HTR-8/SVneo (cell line): ENCODE results near the gene TCF4.

ENCODE experiments used
- DNase-seq: peaks from one replicate; pipeline ENCODE4 v3.0.0; 2011; ENCODE audit warnings: low spot score, mixed read lengths; ENCODE audit not compliant: insufficient read length
- FAIRE-seq: peaks from 2 replicates; lab custom pipeline; 2011; peaks lifted over from hg19 to GRCh38; lab: Jason Lieb, UNC

Gene TCF4

DNA sequence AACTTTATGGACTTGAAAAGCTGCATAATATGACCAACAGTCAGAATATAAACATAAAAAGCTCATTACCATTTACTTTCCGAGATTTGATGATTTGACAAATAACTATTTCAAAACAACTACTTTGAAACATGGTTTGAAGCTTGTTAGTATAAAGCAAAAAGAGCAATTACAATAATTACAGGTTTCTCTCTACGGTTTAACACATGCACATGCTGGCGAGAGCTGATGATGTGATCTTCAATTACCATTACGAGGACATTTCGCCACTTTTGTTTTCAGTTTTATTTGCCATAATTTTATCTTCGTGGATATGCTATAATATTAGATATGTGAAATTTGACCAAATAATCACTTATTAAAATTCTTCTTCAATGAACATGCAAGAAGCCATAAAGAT is 270.1 kb downstream of the TCF4 start:
- FAIRE-seq (no peak), DNase-seq (no peak)

DNA sequence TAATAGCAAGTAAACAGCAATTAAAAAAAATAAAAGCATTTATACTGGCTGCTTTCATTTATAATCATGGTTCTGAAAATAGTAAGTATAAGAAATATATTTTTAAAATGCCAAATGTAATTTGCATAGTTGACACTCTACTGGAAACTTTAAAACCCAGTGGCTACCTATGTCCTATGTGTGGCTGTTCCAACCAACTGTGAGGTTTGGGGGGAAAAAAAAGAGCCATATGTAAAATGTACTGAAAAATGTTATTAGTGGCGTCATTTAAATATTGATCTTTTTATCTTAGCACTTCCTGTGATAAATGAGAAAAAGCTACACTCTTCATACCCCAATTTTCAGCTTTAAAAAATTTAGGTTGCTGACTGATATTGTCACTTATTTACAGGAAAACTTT is 270.7 kb downstream of the TCF4 start:
- no peak for DNase-seq
- FAIRE-seq, result no peak

DNA sequence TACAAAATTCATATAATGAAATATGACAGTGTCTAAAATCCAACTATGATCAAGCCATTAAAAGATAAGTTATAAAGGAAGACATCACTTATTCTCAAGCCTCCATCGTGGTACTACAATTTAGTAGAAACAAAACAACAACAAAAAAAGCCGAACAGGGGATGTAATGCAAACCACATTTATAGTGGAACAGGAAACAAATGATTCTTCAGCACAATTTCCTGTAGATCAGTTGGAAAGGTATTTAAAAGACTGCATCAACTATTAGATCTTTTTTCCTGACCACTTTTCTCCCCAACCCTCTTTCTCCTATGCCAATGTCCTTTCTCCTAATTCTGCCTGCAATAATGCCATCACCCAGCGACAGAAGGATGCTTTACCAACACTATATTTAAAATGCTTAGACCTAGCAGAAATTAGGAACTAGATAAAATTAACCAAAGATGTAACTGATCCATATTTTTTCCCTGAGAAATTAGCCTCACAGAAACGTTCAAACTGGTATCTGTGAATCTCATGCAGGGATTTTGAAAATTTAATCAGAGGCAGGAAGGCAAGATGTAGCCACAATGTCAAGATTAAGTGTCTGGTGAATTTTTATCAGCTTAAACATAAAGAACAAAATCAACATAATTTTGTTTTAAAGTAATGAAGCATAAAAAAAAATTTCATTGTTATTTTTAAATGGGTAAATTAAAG is 271.4 kb downstream of the TCF4 start:
- DNase-seq (no peak), FAIRE-seq (no peak)

DNA sequence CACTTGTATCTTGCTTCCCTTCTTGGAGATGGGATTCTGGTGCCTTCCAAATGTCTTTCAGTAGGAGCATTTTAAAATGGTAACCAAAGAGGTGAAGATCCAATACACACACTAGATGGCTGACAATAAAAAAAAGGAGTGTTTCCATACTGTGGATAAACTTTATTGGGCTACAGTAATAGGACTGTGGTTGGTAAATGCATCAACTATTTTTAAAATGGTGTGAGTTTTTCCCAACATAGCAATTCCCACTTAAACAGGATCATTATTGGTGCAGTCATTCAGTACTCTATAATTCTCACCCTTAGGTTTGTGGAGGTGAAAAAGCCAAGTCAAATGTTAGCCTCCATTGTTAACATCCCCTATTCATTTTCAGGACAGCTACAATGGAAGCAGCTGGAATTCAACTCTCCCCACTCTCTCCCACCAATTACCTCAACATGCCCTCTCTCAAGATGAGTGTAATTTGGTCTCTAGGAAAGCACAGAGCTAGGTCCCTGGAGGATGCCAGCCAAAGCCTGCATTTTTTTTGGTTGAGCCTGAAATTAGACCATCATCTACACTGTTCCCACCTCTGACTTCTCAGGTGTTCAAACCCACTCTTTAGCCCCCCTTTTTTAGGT is 273.3 kb downstream of the TCF4 start:
- FAIRE-seq (no peak), DNase-seq (no peak)

DNA sequence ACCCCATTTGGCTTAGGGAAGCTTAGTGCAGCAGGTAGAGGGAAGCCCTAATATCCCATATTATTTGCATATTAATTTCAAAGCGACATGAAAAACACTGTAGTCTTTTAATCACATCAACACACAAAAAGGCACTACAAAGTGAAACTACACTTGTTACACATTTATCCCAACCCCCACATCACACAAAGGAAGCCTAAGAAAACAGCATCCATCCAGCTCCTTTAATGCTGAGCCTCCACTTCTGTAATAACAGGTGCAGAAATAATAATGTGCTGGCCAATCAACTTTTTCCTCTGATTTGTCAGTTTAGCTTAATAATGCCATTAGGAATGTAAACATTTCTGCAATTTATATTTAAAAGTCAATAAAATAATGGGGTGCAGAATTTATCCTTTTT is 274.0 kb downstream of the TCF4 start:
- FAIRE-seq (no peak), DNase-seq (no peak)

DNA sequence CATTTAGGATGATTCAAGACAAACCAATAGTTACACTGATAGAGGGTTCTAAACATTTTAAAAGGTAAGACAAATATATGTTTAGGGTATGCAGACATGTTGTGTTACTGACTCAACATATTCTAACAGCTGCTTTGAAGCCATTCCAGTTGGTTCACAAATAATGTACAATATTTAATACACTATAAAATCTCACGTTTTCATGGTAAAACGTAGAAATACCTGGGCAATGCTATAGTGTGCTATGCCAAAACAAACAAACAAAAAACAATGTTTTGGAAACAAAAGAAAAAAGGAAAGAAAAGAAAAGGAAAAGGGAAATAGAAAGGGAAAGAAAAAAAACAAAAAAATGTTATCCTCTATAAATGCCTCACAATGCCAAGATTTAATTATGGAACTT is 277.1 kb downstream of the TCF4 start:
- FAIRE-seq, result no peak

DNA sequence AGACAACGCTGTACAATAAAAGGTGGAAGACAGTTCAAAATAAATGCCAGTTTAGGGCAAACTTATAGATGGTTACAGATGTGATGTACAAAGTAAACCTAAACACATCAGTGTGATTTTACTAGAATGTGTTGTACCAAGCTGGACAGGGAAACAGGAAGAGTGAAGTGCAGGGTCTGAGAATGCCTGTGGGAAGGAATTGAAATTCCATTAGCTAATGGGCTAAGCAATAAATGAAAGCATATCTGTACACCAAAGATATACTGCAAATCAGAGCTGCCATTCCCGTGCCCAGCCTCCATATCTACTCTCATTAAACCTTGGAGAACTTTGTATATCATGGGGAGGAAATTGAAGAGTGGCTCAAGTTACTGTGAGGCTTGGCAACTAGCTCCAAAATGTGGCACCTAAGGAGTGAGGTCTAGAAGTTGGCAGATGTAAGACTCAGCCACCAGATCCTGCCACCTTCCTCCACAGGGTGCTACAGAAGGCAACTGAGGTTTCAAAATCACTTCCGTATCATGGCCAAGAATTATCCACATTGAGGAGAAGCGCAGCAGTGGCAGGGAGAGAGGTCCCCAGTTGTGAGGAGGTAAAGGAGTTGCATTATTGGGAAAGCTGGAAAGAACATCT is 277.8 kb downstream of the TCF4 start:
- FAIRE-seq, result no peak
- no peak for DNase-seq

More for the DNA sequence above, 277.1 kb downstream of the TCF4 start:
- no peak for DNase-seq

DNA sequence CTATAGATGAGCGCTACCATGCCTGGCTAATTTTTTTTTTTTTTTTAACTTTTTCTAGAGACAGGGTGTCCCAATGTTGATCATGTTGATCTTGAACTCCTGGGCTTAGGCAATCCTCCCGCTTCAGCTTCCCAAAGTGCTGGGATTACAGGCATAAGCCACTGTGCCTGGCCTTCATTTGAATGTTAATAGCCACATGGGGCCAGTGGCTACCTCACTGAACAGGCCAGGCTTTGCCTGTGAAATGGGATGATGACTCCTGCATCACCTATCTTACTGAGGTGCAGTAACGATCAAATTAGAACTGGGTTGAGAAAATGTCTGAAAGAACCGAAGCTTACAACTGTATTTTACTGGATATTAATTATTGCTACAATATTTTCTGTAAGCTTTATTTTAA is 278.7 kb downstream of the TCF4 start:
- DNase-seq (no peak), FAIRE-seq (no peak)

DNA sequence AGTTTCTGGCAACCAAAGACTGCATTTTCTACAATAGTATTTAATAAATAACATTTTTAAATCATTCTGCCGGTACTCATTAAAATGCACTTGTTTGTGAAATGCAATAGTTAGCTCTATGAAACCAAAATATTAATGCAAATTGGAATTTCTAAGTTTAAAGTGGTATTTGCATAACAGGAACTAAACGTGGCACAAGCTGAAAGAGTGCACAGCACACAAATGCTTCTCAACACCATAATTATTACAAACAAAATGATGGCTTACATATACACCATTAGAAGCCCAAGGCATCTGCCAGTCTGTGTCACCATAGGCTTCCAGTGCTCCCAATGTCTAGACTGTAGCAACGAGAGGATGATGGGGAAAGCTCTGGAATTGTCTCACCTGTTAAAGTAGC is 280.5 kb downstream of the TCF4 start:
- FAIRE-seq, result no peak
- DNase-seq, result no peak

DNA sequence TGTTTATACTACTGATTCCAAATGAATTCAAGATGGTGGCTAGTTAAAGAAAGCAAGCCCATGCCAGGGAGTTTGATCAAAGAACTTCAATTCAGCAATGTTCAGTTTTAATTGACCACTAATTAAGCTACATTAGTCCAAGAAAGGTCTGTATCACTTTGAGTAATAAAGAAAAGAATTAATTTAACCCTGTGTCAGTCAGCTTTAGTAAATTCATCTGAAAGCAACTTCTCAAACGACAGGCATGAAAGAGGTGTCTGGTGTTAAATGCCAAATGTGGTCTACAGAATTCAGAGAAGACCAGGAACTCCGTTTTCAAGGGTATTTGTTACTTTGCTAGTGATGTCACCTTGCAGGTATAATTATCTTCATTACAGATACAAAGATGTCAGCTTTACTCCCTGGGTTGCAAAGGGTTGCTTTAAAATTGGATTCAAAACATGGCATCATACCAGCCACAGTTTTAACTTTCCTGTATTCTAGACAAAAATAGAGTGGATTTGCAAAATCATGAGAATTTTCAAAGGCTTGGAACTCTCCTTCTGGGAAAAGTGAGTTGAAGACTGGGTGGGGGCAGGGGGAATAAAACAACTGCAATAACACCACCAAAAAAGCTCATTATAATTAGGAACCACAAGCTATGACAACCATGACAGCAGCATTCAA is 281.5 kb downstream of the TCF4 start:
- no peak for FAIRE-seq
- DNase-seq, result no peak

DNA sequence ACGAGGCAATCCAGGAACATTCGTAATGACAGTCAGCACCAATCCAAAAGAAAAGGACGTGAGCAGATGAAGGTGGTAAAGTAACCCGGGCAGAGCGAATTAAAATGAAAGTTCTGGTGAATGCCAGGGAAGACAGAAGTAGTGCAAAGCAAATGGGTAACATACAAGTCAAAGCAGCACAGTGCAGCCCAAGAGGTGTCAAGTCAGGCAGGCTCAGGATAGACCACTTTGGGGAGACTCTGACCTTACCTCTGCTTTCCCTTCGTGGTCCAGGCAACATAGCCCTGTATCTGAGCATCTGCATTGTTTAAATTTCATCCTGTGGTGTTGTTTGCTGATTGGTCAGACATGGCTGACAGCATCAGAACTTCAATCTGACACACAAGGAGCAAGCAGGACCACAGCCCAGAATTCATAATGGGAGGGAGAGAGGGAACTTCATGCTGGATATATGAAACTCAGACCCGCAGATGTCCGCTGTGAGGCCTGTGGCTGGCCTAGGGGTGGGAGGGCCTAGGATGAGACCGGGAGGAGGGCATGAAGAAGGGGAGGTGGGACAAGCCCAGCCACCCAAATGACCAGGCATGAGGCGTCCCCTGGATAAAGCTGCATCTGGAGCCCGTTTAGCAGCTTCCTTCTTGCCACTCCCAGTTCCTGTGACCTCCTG is 285.7 kb downstream of the TCF4 start:
- no peak for DNase-seq
- FAIRE-seq, result no peak

DNA sequence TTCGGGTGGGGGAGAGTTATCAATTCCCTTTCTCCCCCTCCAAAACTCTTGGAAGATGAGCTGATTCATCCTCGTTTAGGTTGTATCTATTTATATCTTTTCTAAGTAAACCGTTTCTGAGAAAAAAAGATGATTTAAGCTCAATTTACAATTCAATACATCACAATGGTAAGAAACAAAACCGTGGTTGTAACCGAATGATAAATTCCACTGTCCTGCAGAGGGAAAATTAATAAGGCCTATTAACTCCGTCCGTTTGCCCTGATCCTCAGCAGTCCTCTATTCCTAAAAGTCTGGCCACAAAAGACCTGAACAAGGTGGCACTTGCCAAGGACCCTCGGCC is 286.2 kb downstream of the TCF4 start:
- FAIRE-seq (no peak), DNase-seq (no peak)

DNA sequence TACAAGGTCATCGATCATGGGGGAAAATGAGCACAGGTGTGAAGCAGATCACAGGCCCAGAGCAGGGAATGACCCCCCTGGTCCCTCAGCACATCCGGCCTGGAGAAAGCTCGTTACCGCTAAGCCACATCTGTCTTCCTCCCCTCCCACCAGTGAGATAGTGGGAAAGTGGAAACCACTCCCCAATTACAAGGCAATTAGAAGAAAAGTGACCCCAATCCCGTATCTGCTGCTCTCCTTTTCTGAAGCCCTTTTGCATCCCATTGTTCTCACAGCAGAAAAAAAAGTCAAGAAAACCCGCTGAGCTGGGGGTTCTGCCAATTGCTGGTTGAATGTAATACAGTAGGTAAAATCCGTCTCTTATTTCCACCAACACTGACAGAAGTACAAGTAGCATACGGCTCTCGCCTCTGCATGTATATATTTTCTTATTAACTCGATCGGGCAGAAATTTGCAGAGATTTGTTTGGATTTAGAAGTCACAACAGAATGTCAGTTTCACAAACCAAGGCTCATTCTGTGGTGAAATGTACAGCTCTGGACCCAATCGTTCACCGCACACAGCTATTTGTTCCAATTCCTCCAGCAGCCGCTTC is 287.0 kb downstream of the TCF4 start:
- DNase-seq, result no peak
- no peak for FAIRE-seq

DNA sequence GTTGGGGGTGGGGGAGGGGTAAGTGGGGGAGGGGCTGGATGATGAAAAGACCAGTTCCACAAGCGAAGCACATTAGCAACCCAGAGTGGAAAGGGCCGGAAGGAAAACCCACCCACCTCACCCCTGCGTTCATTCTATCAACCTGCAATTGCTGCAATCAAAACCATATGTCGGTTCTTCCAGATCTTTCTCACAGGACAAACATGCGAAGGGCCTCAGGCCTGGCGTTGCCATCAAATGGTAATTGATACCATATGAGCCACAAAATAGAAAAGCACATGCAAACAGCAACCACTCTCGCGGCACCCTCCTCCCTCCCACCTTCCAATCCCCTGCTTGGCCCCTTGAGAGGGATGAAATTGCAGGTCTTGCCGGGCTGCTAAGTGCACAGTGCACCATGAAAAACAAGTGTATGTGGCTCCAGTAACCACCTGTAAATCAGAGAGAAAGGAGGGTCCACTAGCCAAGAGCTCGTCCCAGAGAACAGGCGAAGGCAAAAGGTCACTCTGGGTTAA is 287.5 kb downstream of the TCF4 start:
- DNase-seq (no peak), FAIRE-seq (no peak)

DNA sequence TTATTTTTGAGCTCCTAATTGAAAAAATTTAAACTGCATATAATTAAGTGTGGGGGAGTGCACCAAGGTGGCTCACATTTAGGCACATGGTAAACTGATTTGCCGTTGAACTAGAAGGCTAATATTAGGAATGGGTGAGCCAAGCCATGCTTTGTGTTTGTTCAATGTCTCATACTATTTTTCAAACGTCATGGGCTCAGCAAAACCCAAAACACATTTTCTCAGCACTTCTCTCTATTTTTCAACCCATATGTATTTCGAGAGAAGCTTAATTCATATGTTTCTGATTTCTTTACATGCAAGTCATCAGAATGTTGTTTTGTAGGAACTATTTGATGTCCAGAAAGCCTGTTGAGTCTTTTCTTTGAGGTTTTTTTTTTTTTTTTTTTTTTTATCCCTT is 291.2 kb downstream of the TCF4 start:
- no peak for FAIRE-seq
- DNase-seq, result no peak

DNA sequence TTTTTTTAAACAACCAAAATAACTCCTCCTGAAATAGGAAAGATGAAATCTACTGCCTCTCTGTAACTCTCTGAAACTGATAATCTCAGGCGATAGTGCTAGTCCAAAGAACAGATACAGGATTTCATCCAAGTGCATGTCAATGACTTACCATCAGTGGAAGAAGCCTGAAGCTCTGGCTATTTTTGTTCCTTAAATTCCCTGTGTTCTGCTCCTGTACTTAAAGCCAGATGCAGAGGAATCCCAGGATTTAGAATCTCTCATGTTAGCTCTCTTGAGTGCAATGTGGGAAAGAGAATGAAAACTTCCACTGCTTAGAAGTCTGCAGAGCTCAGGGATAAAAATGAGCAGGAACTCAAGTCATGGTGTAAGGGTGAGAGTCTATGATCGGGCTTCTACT is 291.9 kb downstream of the TCF4 start:
- DNase-seq (no peak), FAIRE-seq (no peak)

DNA sequence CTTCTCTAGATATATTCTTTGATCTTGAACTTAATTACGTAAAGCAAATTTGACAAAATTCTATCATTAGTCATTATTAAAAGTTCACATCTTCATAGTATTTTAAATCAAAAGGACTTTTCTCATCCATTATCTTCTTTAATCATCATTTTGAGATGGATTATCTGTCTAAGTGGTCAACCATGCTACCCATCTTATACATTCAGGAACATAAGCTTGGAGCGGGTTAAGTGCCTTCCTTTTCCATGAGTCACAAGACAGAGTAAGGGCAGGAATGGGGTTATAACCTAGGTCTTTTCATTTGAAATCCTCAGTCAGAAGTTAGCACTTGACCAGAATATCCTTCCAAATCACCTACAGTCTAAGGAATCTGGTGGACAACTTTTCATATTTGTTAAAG is 297.1 kb downstream of the TCF4 start:
- DNase-seq (peak; percentile 4), FAIRE-seq (no peak)

DNA sequence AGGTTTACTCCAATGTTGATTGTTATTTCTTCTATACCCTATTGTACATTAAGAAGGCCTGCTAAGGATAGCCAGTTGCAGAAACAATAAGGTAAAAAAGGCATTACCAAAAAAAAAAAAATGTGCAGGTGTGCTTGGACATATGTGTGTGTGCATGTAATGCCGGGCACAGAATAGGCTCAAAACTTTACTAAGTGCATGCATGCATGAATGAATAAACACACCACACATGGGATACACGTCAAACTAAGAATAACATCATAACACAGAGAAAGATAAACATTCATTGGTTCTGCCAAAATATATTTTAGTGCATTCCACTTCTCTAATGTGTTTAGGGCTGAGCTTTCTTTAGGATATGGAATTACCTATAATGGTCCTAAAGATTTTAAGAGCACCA is 298.2 kb downstream of the TCF4 start:
- no peak for FAIRE-seq
- DNase-seq, result no peak

DNA sequence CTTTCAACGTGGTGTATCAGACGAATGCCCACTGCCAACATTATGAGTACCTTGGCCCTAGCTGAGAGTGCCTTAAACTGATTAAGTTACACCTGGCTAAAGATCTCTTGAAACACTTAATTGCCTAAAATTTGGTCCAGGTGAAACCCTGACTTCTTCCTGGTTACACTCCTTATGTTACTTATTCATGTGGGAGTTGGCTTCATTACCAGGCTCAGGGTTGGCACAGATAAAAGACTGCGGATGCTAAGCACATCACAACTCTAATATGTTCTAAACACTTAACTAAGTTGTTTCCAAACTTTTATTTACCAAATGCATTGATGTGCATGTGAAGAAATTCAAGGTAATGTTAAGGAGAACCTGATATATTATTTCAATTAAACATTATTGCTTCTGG is 298.9 kb downstream of the TCF4 start:
- FAIRE-seq, result no peak
- no peak for DNase-seq
